HepG2 (cell line): ENCODE data around the gene OR6X1. TPM values are rescaled to one million over a fixed set of nuclear protein-coding genes. Genes with fewer than 3 reads are reported as not detected.

Experiments
- ATAC-seq: fragments of 200-7000 bp; cut with Tn5 transposase; 3 replicates; pipeline ENCODE4 v1.9.1; 2020; ENCODE audit warnings: mild to moderate bottlenecking, moderate library complexity
- BruUV-seq: library from RNA; stranded (reverse); fragments of 400-500 nt; replicated peaks from 2 replicates; lab custom pipeline; 2021; lab: Mats Ljungman, UMichigan
- CTCF ChIA-PET: fragments of 300-600 bp; formaldehyde crosslinking; extraction: SDS; loops from one replicate; lab custom pipeline; 2021; ENCODE audit warnings: low total read pairs, inconsistent platforms, low intra/inter-chr PET ratio; lab: Yijun Ruan, JAX
- POLR2A ChIA-PET: fragments of 350-600 bp; sonication (Branson Sonifier 250); formaldehyde crosslinking; loops from one replicate; lab custom pipeline; 2020; ENCODE audit warnings: antibody characterized with exemption, inconsistent platforms; lab: Yijun Ruan, JAX
- DNase-seq: peaks from one replicate; pipeline ENCODE4 v3.0.0-alpha.2; 2015; ENCODE audit warnings: low spot score
- FAIRE-seq: peaks from 3 replicates; lab custom pipeline; 2011; peaks lifted over from hg19 to GRCh38; lab: Jason Lieb, UNC
- H2AFZ ChIP-seq: one replicate; pipeline ENCODE4 v1.6.1; 2011; ENCODE audit warnings: low read length, inconsistent platforms
- H3K27ac ChIP-seq: fragments of 300-600 bp; 3 replicates; pipeline ENCODE4 v1.8.0; 2011; ENCODE audit warnings: mixed run types, mild to moderate bottlenecking, mixed read lengths, low read length, inconsistent platforms; ENCODE audit not compliant: insufficient read depth; ENCODE audit errors: extremely low read length
- H3K27me3 ChIP-seq, 2 experiments: fragments of 200-600 bp in 1 of 2; 2 replicates in 1 of 2; 3 replicates in 1 of 2; pipeline versions ENCODE4 v1.6.0 to v1.8.0; 2011; ENCODE audit warnings: low read length in 2 of 2, mild to moderate bottlenecking in 2 of 2, moderate library complexity in 2 of 2, inconsistent platforms in 1 of 2; ENCODE audit not compliant: insufficient read depth in 2 of 2, control insufficient read depth in 1 of 2
- H3K36me3 ChIP-seq, 2 experiments: fragments of 200-600 bp in 1 of 2; replicated peaks in 1 of 2; 2 replicates in 1 of 2; 3 replicates in 1 of 2; pipeline versions ENCODE4 v1.5.1 to v1.8.0; 2011; ENCODE audit warnings: low read length in 2 of 2, inconsistent platforms in 1 of 2; ENCODE audit not compliant: insufficient read depth in 2 of 2, control insufficient read depth in 1 of 2
- H3K4me1 ChIP-seq: 2 replicates; pipeline ENCODE4 v1.5.1; 2012; ENCODE audit warnings: low read length, inconsistent platforms; ENCODE audit not compliant: insufficient read depth
- H3K4me2 ChIP-seq: 2 replicates; pipeline ENCODE4 v1.6.0; 2011; ENCODE audit warnings: low read depth, low read length, inconsistent platforms
- H3K4me3 ChIP-seq, 3 experiments: fragments of 200-600 bp in 1 of 3; sonication (generic), shearing (Covaris generic) in 1 of 3; replicated peaks in 1 of 3; 2 replicates each; pipeline ENCODE4 v1.5.1; 2011 to 2016; ENCODE audit warnings: low read length in 3 of 3, inconsistent platforms in 2 of 3, low read depth in 2 of 3, mild to moderate bottlenecking in 2 of 3, control low read depth in 1 of 3, mixed read lengths in 1 of 3; ENCODE audit not compliant: insufficient read depth in 1 of 3
- H3K79me2 ChIP-seq: one replicate; pipeline ENCODE4 v1.6.1; 2011; ENCODE audit warnings: low read length, inconsistent platforms; ENCODE audit not compliant: insufficient read depth
- H3K9ac ChIP-seq: 2 replicates; pipeline ENCODE4 v1.6.0; 2011; ENCODE audit warnings: mild to moderate bottlenecking, low read depth, low read length, inconsistent platforms; ENCODE audit not compliant: insufficient read depth
- H3K9me3 ChIP-seq: 2 replicates; pipeline ENCODE4 v1.5.1; 2012; ENCODE audit warnings: mild to moderate bottlenecking, low read length
- H4K20me1 ChIP-seq: 2 replicates; pipeline ENCODE4 v1.6.0; 2011; ENCODE audit warnings: inconsistent platforms, mild to moderate bottlenecking, low read length, moderate library complexity; ENCODE audit not compliant: insufficient read depth
- CENPT ChIP-seq: sonication (generic); formaldehyde crosslinking; IDR thresholded peaks from 2 replicates; pipeline ENCODE4 v1.8.0; 2022; ENCODE audit warnings: low read depth, mild to moderate bottlenecking, moderate library complexity, missing genetic modification reagents
- FUBP1 ChIP-seq: sonication (generic); formaldehyde crosslinking; IDR thresholded peaks from 2 replicates; pipeline ENCODE4 v1.5.1; 2020; ENCODE audit warnings: missing genetic modification reagents, mild to moderate bottlenecking, borderline replicate concordance
- MTERF4 ChIP-seq: sonication (generic); formaldehyde crosslinking; IDR thresholded peaks from 2 replicates; pipeline ENCODE4 v1.8.0; 2023; ENCODE audit warnings: mild to moderate bottlenecking, missing genetic modification reagents
- RELA ChIP-seq: sonication (generic); formaldehyde crosslinking; IDR thresholded peaks from 2 replicates; pipeline ENCODE4 v1.4.0; 2020; ENCODE audit warnings: missing genetic modification reagents
- SCMH1 ChIP-seq: sonication (generic); formaldehyde crosslinking; IDR thresholded peaks from 2 replicates; pipeline ENCODE4 v1.9.0; 2021; ENCODE audit warnings: missing genetic modification reagents, mild to moderate bottlenecking, borderline replicate concordance
- TEAD2 ChIP-seq: sonication (generic); formaldehyde crosslinking; IDR thresholded peaks from 2 replicates; pipeline ENCODE4 v1.9.0; 2021; ENCODE audit warnings: missing genetic modification reagents
- ZBTB20 ChIP-seq: sonication (generic); formaldehyde crosslinking; IDR thresholded peaks from 2 replicates; pipeline ENCODE4 v1.8.1; 2023; ENCODE audit warnings: missing genetic modification reagents, low read depth, mild to moderate bottlenecking, borderline replicate concordance
- ZFP37 ChIP-seq: sonication (generic); formaldehyde crosslinking; IDR thresholded peaks from 2 replicates; pipeline ENCODE4 v1.4.0; 2020; ENCODE audit warnings: missing genetic modification reagents, borderline replicate concordance
- ZNF225 ChIP-seq: sonication (generic); formaldehyde crosslinking; IDR thresholded peaks from 2 replicates; pipeline ENCODE4 v1.4.0; 2020; ENCODE audit warnings: mild to moderate bottlenecking, missing genetic modification reagents
- ZNF530 ChIP-seq: sonication (generic); formaldehyde crosslinking; IDR thresholded peaks from 2 replicates; pipeline ENCODE4 v1.5.0; 2020; ENCODE audit warnings: low read depth, mild to moderate bottlenecking, missing genetic modification reagents
- ZNF546 ChIP-seq: sonication (generic); formaldehyde crosslinking; conservative IDR thresholded peaks from 2 replicates; pipeline ENCODE4 v1.8.1; 2023; ENCODE audit warnings: mild to moderate bottlenecking, missing genetic modification reagents
- ZNF556 ChIP-seq: sonication (generic); formaldehyde crosslinking; IDR thresholded peaks from 2 replicates; pipeline ENCODE4 v1.4.0; 2020; ENCODE audit warnings: mild to moderate bottlenecking, missing genetic modification reagents, borderline replicate concordance
- ZNF878 ChIP-seq: sonication (generic); formaldehyde crosslinking; IDR thresholded peaks from 2 replicates; pipeline ENCODE4 v1.8.1; 2023; ENCODE audit warnings: mild to moderate bottlenecking, missing genetic modification reagents, moderate library complexity
- WGBS: methylation state at CpG from one replicate; pipeline ENCODE4 v1.1.6; 2017; ENCODE audit warnings: low lambda C conversion rate; 5-methylcytosine and 5-hydroxymethylcytosine counted together
- in situ Hi-C: cut with HindIII; loops from 2 replicates; pipeline ENCODE4 v1.10.0; 2017; ENCODE audit warnings: low pct_unique_long_range_greater_than_20kb; ENCODE audit not compliant: extremely low pct_ligation_motif_present
- intact Hi-C: fragments of 100-400 bp; cut with micrococcal nuclease; formaldehyde crosslinking; loops from one replicate; pipeline ENCODE4 v1.10.0; 2022; ENCODE audit not compliant: unreplicated experiment
- polyA plus RNA-seq, 8 experiments: library from polyadenylated mRNA; depleted of rRNA in 3 of 8; stranded (reverse) in 7 of 8; unstranded in 1 of 8; fragments of >200 nt; fragmentation: Illumina TruSeq in 4 of 8; extraction: Trizol in 4 of 8; gene quantifications; 2 replicates each; pipeline versions ENCODE4 v1.2.1 to v1.2.3, GENCODE V29; 2011 to 2016; ENCODE audit warnings: low read depth in 4 of 8, missing spikeins in 1 of 8, mixed read lengths in 1 of 8; ENCODE audit not compliant: insufficient read depth in 1 of 8
- total RNA-seq, 5 experiments: library from RNA; depleted of rRNA; stranded (reverse); fragments of >200 nt; fragmentation: Illumina TruSeq; extraction: Trizol; gene quantifications; 2 replicates each; pipeline ENCODE4 v1.2.3, GENCODE V29; 2016; ENCODE audit warnings: low read depth in 1 of 5

Gene OR6X1
- total and polyA plus RNA-seq, 2 of the 13 experiments (the other 11 are each of a cell fraction or from before 2014, with no cell fraction given) = not detected

- no TSS peak for BruUV-seq
- Histone ChIP-seq H3K4me2 (no peak overlapping the region), H3K4me1 (no peaks in the 10 kb centered on the region), H2AFZ (no peak overlapping the region), H3K27me3 (no peaks in the 10 kb centered on the region), H3K9me3 (no peaks in the 10 kb centered on the region), H3K79me2 (no peaks in the 10 kb centered on the region), H4K20me1 (no peaks in the 10 kb centered on the region), H3K36me3 (no peaks in the 10 kb centered on the region), H3K4me3 (no peak overlapping the region)
- intact Hi-C loops (no loop called here), in situ Hi-C loops (no loop called here)
- WGBS = under 1% methylated on average over 4 of the region's 4 CpGs
- no peak for ATAC-seq
- FAIRE-seq = no peak
- ChIA-PET POLR2A (no interaction called here), CTCF (no interaction called here)
- no peak for DNase-seq
- TF ChIP-seq ZNF878 (no peak), RELA (CRISPR knock-in tag) (no peak), ZNF546 (no peak), ZNF530 (CRISPR knock-in tag) (no peak), FUBP1 (CRISPR knock-in tag) (no peak), ZBTB20 (no peak), ZNF225 (no peak), ZFP37 (CRISPR knock-in tag) (no peak), SCMH1 (CRISPR knock-in tag) (no peak), TEAD2 (CRISPR knock-in tag) (no peak), CENPT (CRISPR knock-in tag) (no peak), MTERF4 (CRISPR knock-in tag) (no peak), ZNF556 (no peak)
- TF ChIP-seq, all 625 proteins: peak for 0
- Histone ChIP-seq H3K27ac (no peak overlapping the region), H3K9ac (no peak overlapping the region)
Observed at GRCh38 chr11:123775715-123776549, 21.6 kb upstream of the OR6X1 start.
